H9 (cell line): ENCODE results near the gene NFATC1. TPM values are rescaled to one million over a fixed set of nuclear protein-coding genes. Genes with fewer than 3 reads are reported as not detected.

Experiments
- DNase-seq: peaks from one replicate; pipeline ENCODE4 v3.0.0-alpha.2; 2017
- H2AFZ ChIP-seq: one replicate; pipeline ENCODE4 v1.6.1; 2013; ENCODE audit warnings: mild to moderate bottlenecking, low read length, control low read depth, moderate library complexity
- H2AK5ac ChIP-seq: 2 replicates; pipeline ENCODE4 v1.6.1; 2013; ENCODE audit warnings: low read length, control low read depth, mixed read lengths; ENCODE audit not compliant: insufficient read length
- H2BK120ac ChIP-seq: one replicate; pipeline ENCODE4 v1.6.1; 2013; ENCODE audit warnings: low read depth, mild to moderate bottlenecking, low read length, control low read depth, inconsistent platforms; ENCODE audit not compliant: poor library complexity, severe bottlenecking
- H2BK12ac ChIP-seq: 2 replicates; pipeline ENCODE4 v1.6.1; 2013; ENCODE audit warnings: low read length, control low read depth, mixed read lengths, low read depth; ENCODE audit not compliant: insufficient read length
- H2BK15ac ChIP-seq: 2 replicates; pipeline ENCODE4 v1.6.1; 2013; ENCODE audit warnings: low read depth, low read length, control low read depth
- H2BK20ac ChIP-seq: one replicate; pipeline ENCODE4 v1.6.1; 2013; ENCODE audit warnings: low read depth, mild to moderate bottlenecking, low read length, control low read depth, inconsistent platforms; ENCODE audit not compliant: poor library complexity, severe bottlenecking
- H2BK5ac ChIP-seq: 2 replicates; pipeline ENCODE4 v1.6.1; 2013; ENCODE audit warnings: low read length, control low read depth, mixed read lengths; ENCODE audit not compliant: insufficient read length
- H3K14ac ChIP-seq: 2 replicates; pipeline ENCODE4 v1.6.1; 2013; ENCODE audit warnings: low read length, control low read depth; ENCODE audit not compliant: insufficient read depth
- H3K18ac ChIP-seq: 2 replicates; pipeline ENCODE4 v1.6.1; 2013; ENCODE audit warnings: low read depth, mild to moderate bottlenecking, mixed read lengths, low read length, control low read depth; ENCODE audit not compliant: insufficient read length
- H3K23ac ChIP-seq: 2 replicates; pipeline ENCODE4 v1.6.1; 2013; ENCODE audit warnings: low read length, control low read depth, mixed read lengths, low read depth; ENCODE audit not compliant: insufficient read length
- H3K23me2 ChIP-seq: 2 replicates; pipeline ENCODE4 v1.6.1; 2013; ENCODE audit warnings: low read depth, mild to moderate bottlenecking, mixed read lengths, low read length, control low read depth; ENCODE audit not compliant: insufficient read length, poor library complexity, severe bottlenecking
- H3K27ac ChIP-seq: 2 replicates; pipeline ENCODE4 v1.5.1; 2013; ENCODE audit warnings: low read length, control low read depth, mixed read lengths, low read depth; ENCODE audit not compliant: insufficient read length
- H3K27me3 ChIP-seq: 2 replicates; pipeline ENCODE4 v1.6.1; 2013; ENCODE audit warnings: low read length, control low read depth, inconsistent platforms; ENCODE audit not compliant: insufficient read depth
- H3K4ac ChIP-seq: 2 replicates; pipeline ENCODE4 v1.6.1; 2013; ENCODE audit warnings: low read depth, mild to moderate bottlenecking, control low read depth, inconsistent platforms, low read length, moderate library complexity
- H3K4me1 ChIP-seq: 2 replicates; pipeline ENCODE4 v1.6.1; 2013; ENCODE audit warnings: low read length, control low read depth, inconsistent platforms; ENCODE audit not compliant: insufficient read depth
- H3K4me2 ChIP-seq: 2 replicates; pipeline ENCODE4 v1.6.1; 2013; ENCODE audit warnings: low read length, control low read depth, mixed read lengths; ENCODE audit not compliant: insufficient read length, insufficient read depth
- H3K56ac ChIP-seq: 2 replicates; pipeline ENCODE4 v1.6.1; 2013; ENCODE audit warnings: low read depth, mild to moderate bottlenecking, mixed read lengths, low read length, control low read depth; ENCODE audit not compliant: insufficient read length
- H3K79me1 ChIP-seq: 2 replicates; pipeline ENCODE4 v1.6.1; 2013; ENCODE audit warnings: low read depth, mild to moderate bottlenecking, moderate library complexity, low read length, control low read depth, inconsistent platforms; ENCODE audit not compliant: insufficient read depth, poor library complexity, severe bottlenecking
- H3K79me2 ChIP-seq: 2 replicates; pipeline ENCODE4 v1.6.1; 2013; ENCODE audit warnings: low read length, control low read depth, inconsistent platforms; ENCODE audit not compliant: insufficient read depth
- H3K9ac ChIP-seq: 2 replicates; pipeline ENCODE4 v1.6.1; 2013; ENCODE audit warnings: low read length, control low read depth, mixed read lengths; ENCODE audit not compliant: insufficient read length; ENCODE audit errors: extremely low read depth
- H3K9me3 ChIP-seq: one replicate; pipeline ENCODE4 v1.6.1; 2013; ENCODE audit warnings: low read depth, low read length, inconsistent platforms; ENCODE audit not compliant: control insufficient read depth
- H3T11ph ChIP-seq: one replicate; pipeline ENCODE4 v1.6.1; 2013; ENCODE audit warnings: mild to moderate bottlenecking, low read length, control low read depth, inconsistent platforms
- H4K20me1 ChIP-seq: one replicate; pipeline ENCODE4 v1.6.1; 2013; ENCODE audit not compliant: control insufficient read depth, insufficient read length, insufficient read depth
- H4K5ac ChIP-seq: 2 replicates; pipeline ENCODE4 v1.6.1; 2013; ENCODE audit warnings: low read depth, mild to moderate bottlenecking, mixed read lengths, low read length, control low read depth; ENCODE audit not compliant: insufficient read length
- H4K8ac ChIP-seq: replicated peaks from 2 replicates; pipeline ENCODE4 v1.6.1; 2013; ENCODE audit warnings: low read length, control low read depth, mixed read lengths, low read depth; ENCODE audit not compliant: insufficient read length
- H4K91ac ChIP-seq: 2 replicates; pipeline ENCODE4 v1.6.1; 2013; ENCODE audit warnings: low read depth, mild to moderate bottlenecking, moderate library complexity, mixed read lengths, low read length, control low read depth; ENCODE audit not compliant: insufficient read length
- H3K27ac Mint-ChIP-seq, 3 experiments: 2 replicates in 2 of 3; 3 replicates in 1 of 3; pipeline ENCODE4 v1.8.0; 2020 to 2021; ENCODE audit warnings: mixed read lengths in 3 of 3, mild to moderate bottlenecking in 1 of 3, moderate library complexity in 1 of 3
- H3K27me3 Mint-ChIP-seq: 2 replicates; pipeline ENCODE4 v1.8.0; 2021; ENCODE audit warnings: low read depth, mild to moderate bottlenecking, moderate library complexity, mixed read lengths
- H3K36me3 Mint-ChIP-seq, 3 experiments: 2 replicates in 2 of 3; 3 replicates in 1 of 3; pipeline ENCODE4 v1.8.0; 2020 to 2021; ENCODE audit warnings: low read depth in 3 of 3, mixed read lengths in 3 of 3; ENCODE audit not compliant: insufficient read depth in 1 of 3
- H3K4me1 Mint-ChIP-seq, 2 experiments: 2 replicates each; pipeline ENCODE4 v1.8.0; 2020; ENCODE audit warnings: mixed read lengths in 2 of 2
- H3K4me3 Mint-ChIP-seq, 2 experiments: 2 replicates in 1 of 2; 3 replicates in 1 of 2; pipeline ENCODE4 v1.8.0; 2020 to 2021; ENCODE audit warnings: mild to moderate bottlenecking in 2 of 2, mixed read lengths in 2 of 2, moderate library complexity in 1 of 2
- H3K9me3 Mint-ChIP-seq, 2 experiments: 2 replicates in 1 of 2; 3 replicates in 1 of 2; pipeline ENCODE4 v1.8.0; 2020; ENCODE audit warnings: mild to moderate bottlenecking in 2 of 2, mixed read lengths in 2 of 2, moderate library complexity in 1 of 2
- CTCF ChIP-seq: fragments of 200-600 bp; sonication (generic); conservative IDR thresholded peaks from 3 replicates; pipeline ENCODE4 v1.8.0; 2021; ENCODE audit warnings: antibody characterized with exemption, mild to moderate bottlenecking
- WGBS: extraction: QIAGEN DNeasy Blood & Tissue Kit; methylation state at CpG from one replicate; pipeline ENCODE4 v1.1.7; 2013; ENCODE audit warnings: missing lambda C conversion rate, low lambda C conversion rate, mixed read lengths; ENCODE audit not compliant: insufficient read length; ENCODE audit errors: extremely low coverage; 5-methylcytosine and 5-hydroxymethylcytosine counted together
- total RNA-seq: library from RNA; stranded (reverse); gene quantifications from 2 replicates; pipeline ENCODE4 v1.2.1, GENCODE V29; 2021

Gene NFATC1
- total RNA-seq, 1 experiment from 2014 or later = 5.5 TPM

- Mint-ChIP-seq H3K4me1 (peaks cover 0 to 13% of the 10 kb centered on the region in 2 experiments; a peak in 1 of 4 replicates), H3K27ac (no peak overlapping the region; a peak in 1 of 7 replicates), H3K9me3 (no peaks in the 10 kb centered on the region), H3K4me3 (no peak overlapping the region; a peak in 1 of 5 replicates), H3K27me3 (peaks cover 2% of the 10 kb centered on the region; the same call in 1 of the 2 replicates), H3K36me3 (no peaks in the 10 kb centered on the region)
- no peaks in the 10 kb centered on the region for H3K79me1 ChIP-seq
- no peak overlapping the region for H2BK120ac ChIP-seq
- H4K8ac ChIP-seq = no peak overlapping the region
- no peak for TF ChIP-seq CTCF
- no peaks in the 10 kb centered on the region for H4K20me1 ChIP-seq
- no peak overlapping the region for H2AFZ ChIP-seq
- no peaks in the 10 kb centered on the region for H3K79me2 ChIP-seq
- no peak overlapping the region for H2BK12ac ChIP-seq
- H3K27me3 ChIP-seq = no peaks in the 10 kb centered on the region
- no peak overlapping the region for H3K56ac ChIP-seq
- no peak overlapping the region for H4K91ac ChIP-seq
- H3K4me2 ChIP-seq = no peak overlapping the region
- no peaks in the 10 kb centered on the region for H3K23me2 ChIP-seq
- no peak overlapping the region for H3K27ac ChIP-seq
- no peaks in the 10 kb centered on the region for H3K9me3 ChIP-seq
- H4K5ac ChIP-seq = no peak overlapping the region
- H2AK5ac ChIP-seq = no peak overlapping the region
- H2BK15ac ChIP-seq = no peak overlapping the region
- no peak overlapping the region for H3K9ac ChIP-seq
- no peak overlapping the region for H2BK20ac ChIP-seq
- no peak overlapping the region for H3K23ac ChIP-seq
- no peak overlapping the region for H3K14ac ChIP-seq
- H3K18ac ChIP-seq = no peak overlapping the region
- peak; percentile 50 for DNase-seq
- no peak overlapping the region for H3K4ac ChIP-seq
- no CpG with 5 or more reads among the region's 37 CpGs for WGBS
- H3K4me1 ChIP-seq = no peaks in the 10 kb centered on the region
- no peak overlapping the region for H2BK5ac ChIP-seq
- H3T11ph ChIP-seq = no peak overlapping the region
Measured at GRCh38 chr18:79519751-79520477, 124.2 kb downstream of the NFATC1 start.
